Peyer's patch (tissue), 4 donors: ENCODE data around the gene FN1.

Experiments
- CTCF ChIP-seq, 6 experiments: fragments of 450-650 bp in 4 of 6; fragments of 200-600 bp in 2 of 6; sonication (generic) in 1 of 6; IDR thresholded peaks; one replicate each; pipeline ENCODE4 v1.5.1; 2017 to 2019; ENCODE audit warnings: antibody characterized with exemption in 6 of 6, mild to moderate bottlenecking in 3 of 6, moderate library complexity in 1 of 6
- POLR2A ChIP-seq, 2 donors: fragments of 450-650 bp; IDR thresholded peaks; one replicate each; pipeline ENCODE4 v1.5.1; 2017; ENCODE audit warnings: antibody characterized with exemption in 2 of 2, mild to moderate bottlenecking in 2 of 2, moderate library complexity in 2 of 2

DNA sequence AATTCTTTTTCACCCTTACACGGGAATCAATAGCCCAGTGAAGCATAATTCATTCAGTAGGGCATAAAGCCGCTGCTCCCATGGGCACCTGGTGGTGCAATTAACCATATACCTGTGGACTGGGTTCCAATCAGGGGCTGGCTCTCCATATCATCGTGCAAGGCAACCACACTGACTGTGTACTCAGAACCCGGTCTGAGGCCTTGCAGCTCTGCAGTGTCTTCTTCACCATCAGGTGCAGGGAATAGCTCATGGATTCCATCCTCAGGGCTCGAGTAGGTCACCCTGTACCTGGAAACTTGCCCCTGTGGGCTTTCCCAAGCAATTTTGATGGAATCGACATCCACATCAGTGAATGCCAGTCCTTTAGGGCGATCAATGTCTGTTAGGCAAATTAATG lies 55.2 kb downstream of the FN1 start:
- no peak for TF ChIP-seq CTCF (IDR thresholded peaks at IDR 0.05)
- TF ChIP-seq POLR2A (IDR thresholded peaks at IDR 0.05), result no peak
